ENCODE results near the gene TPD52L2.
A peak's percentile ranks its signal among the peaks of the same experiment; 100 is the strongest.
"Not testable (repeated sequence)": the region's sequence is repeated elsewhere in the genome, so short reads cannot be mapped to it uniquely, and the experiment has no call there.

Gene TPD52L2

GRCh38 chr20:63911176-63911575 lies 46.1 kb downstream of the TPD52L2 start:
- no peak for TF ChIP-seq Cebpa-rat (IDR thresholded peaks at IDR 0.05)
- H3K9ac ChIP-seq: no peak overlapping the region
- H3K36me3 ChIP-seq: peaks cover 37% of the 10 kb centered on the region
- no peaks in the 10 kb centered on the region for H3K27me3 ChIP-seq
- H3K9me3 ChIP-seq: peaks cover 30% of the 10 kb centered on the region
- H3K4me3 ChIP-seq: no peak overlapping the region
- H3K4me1 ChIP-seq: peaks cover 69% of the 10 kb centered on the region
- H3K4me2 ChIP-seq: peak overlapping the region; percentile 23
- H4K20me1 ChIP-seq: peaks cover 99% of the 10 kb centered on the region
- H3K27ac ChIP-seq: no peak overlapping the region

DNA sequence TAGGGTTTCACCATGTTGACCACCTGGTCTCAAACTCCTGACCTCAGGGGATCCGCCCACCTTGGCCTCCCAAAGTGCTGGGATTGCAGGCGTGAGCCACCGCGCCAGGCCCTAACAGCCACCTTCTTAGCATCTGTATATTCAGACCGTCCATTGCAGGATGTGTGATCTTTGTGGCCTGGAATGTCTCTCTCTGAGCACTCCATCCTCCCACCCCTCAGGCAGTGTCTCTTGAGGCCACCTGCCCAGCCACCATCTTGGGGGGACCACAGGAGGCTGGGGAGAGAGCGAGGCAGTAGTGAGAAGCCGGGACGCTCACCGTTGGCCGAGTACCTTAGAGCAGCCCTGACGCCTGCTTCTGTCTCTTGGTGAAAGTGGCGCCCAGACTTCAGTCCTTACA lies 48.7 kb downstream of the TPD52L2 start:
- Histone ChIP-seq H3K9ac (no peak overlapping the region), H3K27me3 (no peaks in the 10 kb centered on the region), H3K4me1 (peaks cover 71% of the 10 kb centered on the region), H3K27ac (no peak overlapping the region), H3K4me3 (no peak overlapping the region), H3K9me3 (peaks cover 42% of the 10 kb centered on the region), H3K36me3 (peaks cover 61% of the 10 kb centered on the region), H4K20me1 (peaks cover 99% of the 10 kb centered on the region), H3K4me2 (no peak overlapping the region)
- no peak for TF ChIP-seq Cebpa-rat (IDR thresholded peaks at IDR 0.05)

DNA sequence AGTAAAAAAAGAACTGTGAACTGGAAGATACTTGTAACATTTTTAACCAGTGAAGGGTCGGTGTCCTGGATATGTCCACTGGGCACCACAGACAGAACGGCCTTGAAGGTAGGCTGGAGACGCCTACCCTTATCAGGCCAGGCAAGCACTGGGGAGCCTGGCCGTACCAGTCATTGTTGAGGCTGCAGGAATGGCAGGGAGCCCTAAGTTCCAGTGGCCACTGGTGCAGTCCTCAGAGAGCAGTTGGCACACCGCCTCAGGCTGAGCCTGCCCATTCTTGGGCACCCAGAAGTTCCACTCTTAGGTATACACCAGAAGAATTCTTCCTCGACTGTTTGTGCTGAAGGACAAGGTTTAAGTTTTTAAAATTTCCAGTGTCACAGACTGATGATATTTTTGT lies 50.4 kb downstream of the TPD52L2 start:
- Histone ChIP-seq H3K9me3 (peaks cover 42% of the 10 kb centered on the region), H3K36me3 (peaks cover 77% of the 10 kb centered on the region), H3K27me3 (no peaks in the 10 kb centered on the region), H3K9ac (no peak overlapping the region), H3K27ac (no peak overlapping the region), H3K4me2 (no peak overlapping the region), H3K4me3 (0 out of 2 replicates have a peak overlapping the region, but pooled peaks have one; percentile 18), H4K20me1 (peaks cover 99% of the 10 kb centered on the region), H3K4me1 (peaks cover 55% of the 10 kb centered on the region)
- TF ChIP-seq Cebpa-rat (IDR thresholded peaks at IDR 0.05): no peak

- H3K27ac ChIP-seq, H3K27me3 ChIP-seq, H3K9ac ChIP-seq, H3K4me2 ChIP-seq: not testable (repeated sequence)
- H4K20me1 ChIP-seq: peaks cover 99% of the 10 kb centered on the region
- H3K4me3 ChIP-seq: peak overlapping the region; percentile 18; the same call in 1 of the 2 replicates
- peaks cover 45% of the 10 kb centered on the region for H3K4me1 ChIP-seq
- H3K36me3 ChIP-seq: peaks cover 86% of the 10 kb centered on the region
- peaks cover 42% of the 10 kb centered on the region for H3K9me3 ChIP-seq
Observed at GRCh38 chr20:63916371-63916939, 51.4 kb downstream of the TPD52L2 start.

DNA sequence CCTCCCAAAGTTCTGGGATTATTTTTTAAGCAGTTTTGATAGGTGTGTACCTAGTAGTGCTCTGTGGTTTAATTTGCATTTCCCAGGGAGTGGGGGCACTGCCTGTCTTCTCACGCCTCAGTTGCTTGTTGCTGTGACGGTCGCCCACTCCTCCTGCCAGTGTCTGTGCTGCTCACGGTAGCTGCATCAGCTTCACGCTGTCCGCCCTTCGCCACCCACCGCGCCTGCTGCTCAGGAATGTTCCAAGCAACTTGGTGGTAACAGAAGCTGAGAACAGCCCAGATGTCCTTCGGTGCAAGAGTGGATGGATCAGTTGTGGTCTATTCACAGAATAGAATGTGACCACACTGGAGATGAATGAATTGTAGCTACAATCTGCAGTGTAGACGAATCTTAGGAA lies 52.7 kb downstream of the TPD52L2 start:
- peaks cover 90% of the 10 kb centered on the region for H3K36me3 ChIP-seq
- H3K4me2 ChIP-seq: peak overlapping the region; percentile 31
- TF ChIP-seq Cebpa-rat (IDR thresholded peaks at IDR 0.05): no peak
- H3K4me1 ChIP-seq: peaks cover 41% of the 10 kb centered on the region
- peaks cover 99% of the 10 kb centered on the region for H4K20me1 ChIP-seq
- no peaks in the 10 kb centered on the region for H3K27me3 ChIP-seq
- H3K9ac ChIP-seq: peak overlapping the region; percentile 9; the same call in 1 of the 2 replicates
- H3K27ac ChIP-seq: no peak overlapping the region
- no peak overlapping the region for H3K4me3 ChIP-seq
- H3K9me3 ChIP-seq: peaks cover 42% of the 10 kb centered on the region

- no peak overlapping the region for H3K4me3 ChIP-seq
- peaks cover 32% of the 10 kb centered on the region for H3K9me3 ChIP-seq
- no peaks in the 10 kb centered on the region for H3K27me3 ChIP-seq
- H3K9ac ChIP-seq: no peak overlapping the region; the same call in 1 of the 2 replicates
- peaks cover 99% of the 10 kb centered on the region for H4K20me1 ChIP-seq
- no peak overlapping the region for H3K4me2 ChIP-seq
- peaks cover 81% of the 10 kb centered on the region for H3K36me3 ChIP-seq
- no peak for TF ChIP-seq Cebpa-rat (IDR thresholded peaks at IDR 0.05)
- peaks cover 43% of the 10 kb centered on the region for H3K4me1 ChIP-seq
- H3K27ac ChIP-seq: no peak overlapping the region
Observed at GRCh38 chr20:63919130-63919529, 54.1 kb downstream of the TPD52L2 start.

DNA sequence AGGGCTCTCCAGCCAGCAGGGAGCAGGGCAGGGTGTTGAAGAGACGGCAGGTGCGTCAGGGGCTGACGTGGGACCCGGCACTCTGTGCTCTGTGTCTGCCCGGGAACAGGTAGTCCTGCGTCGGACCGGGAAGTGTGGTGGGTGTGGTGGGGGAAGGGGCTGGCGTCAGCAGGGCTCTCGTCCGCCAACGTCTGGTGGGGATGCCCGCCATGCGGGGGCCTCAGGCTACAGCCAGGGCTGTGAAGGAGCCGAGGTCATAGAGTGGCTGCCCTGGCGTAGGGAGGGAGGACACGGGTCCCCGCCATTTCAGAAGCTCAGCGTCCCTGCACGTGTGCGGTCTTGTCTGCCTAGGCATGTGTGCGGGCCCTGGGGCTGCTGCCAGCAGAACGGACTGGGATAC lies 55.2 kb downstream of the TPD52L2 start:
- Histone ChIP-seq H3K27me3 (no peaks in the 10 kb centered on the region), H3K4me3 (no peak overlapping the region), H3K9ac (no peak overlapping the region), H3K36me3 (peaks cover 70% of the 10 kb centered on the region), H4K20me1 (peaks cover 99% of the 10 kb centered on the region), H3K4me2 (no peak overlapping the region), H3K4me1 (peaks cover 54% of the 10 kb centered on the region), H3K9me3 (peaks cover 21% of the 10 kb centered on the region), H3K27ac (no peak overlapping the region)
- no peak for TF ChIP-seq Cebpa-rat (IDR thresholded peaks at IDR 0.05)

DNA sequence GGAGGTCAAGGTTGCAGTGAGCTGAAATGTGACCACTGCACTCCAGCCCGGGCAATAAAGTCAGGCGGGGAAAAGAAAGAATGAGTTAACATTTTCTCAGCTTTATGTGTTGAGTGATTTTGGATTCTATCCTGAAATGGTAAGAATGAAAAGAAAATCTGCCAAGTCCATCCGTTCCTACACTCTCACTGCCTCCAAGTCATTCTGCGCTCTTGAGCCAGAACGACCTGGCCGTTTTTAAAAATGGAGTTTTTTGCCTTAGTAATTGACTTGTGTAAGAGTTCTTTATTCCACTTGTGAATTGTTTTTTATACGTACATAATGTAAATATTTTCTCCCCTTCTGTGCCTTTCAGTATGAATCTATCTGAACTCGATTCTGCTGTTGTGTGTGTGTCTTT lies 58.6 kb downstream of the TPD52L2 start:
- Histone ChIP-seq H3K27me3 (no peaks in the 10 kb centered on the region), H4K20me1 (peaks cover 100% of the 10 kb centered on the region), H3K4me2 (peak overlapping the region; percentile 75), H3K9me3 (no peaks in the 10 kb centered on the region), H3K9ac (peak overlapping the region; percentile 39), H3K36me3 (peaks cover 62% of the 10 kb centered on the region), H3K4me1 (peaks cover 62% of the 10 kb centered on the region), H3K27ac (peak overlapping the region; percentile 12; the same call in 1 of the 2 replicates), H3K4me3 (no peak overlapping the region)
- TF ChIP-seq Cebpa-rat (IDR thresholded peaks at IDR 0.05): no peak

DNA sequence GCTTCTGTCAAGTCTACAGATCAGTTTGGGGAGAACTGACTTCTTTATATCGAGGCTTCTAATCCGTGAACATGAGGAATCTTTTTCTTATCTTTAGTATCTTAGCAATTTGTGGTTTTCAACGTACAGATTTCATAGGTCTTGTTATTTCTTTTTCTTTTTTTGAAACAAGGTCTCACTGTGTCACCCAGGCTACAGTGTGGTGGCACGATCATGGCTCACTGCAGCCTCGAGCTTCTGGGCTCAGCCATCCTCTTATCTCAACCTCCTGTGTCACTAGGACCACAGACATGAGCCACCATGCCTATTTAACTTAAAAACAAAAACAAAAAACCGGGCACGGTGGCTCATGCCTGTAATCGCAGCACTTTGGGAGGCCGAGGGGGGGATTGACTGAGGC lies 59.2 kb downstream of the TPD52L2 start:
- Histone ChIP-seq H3K27ac (peak overlapping the region; percentile 12), H3K9ac (peak overlapping the region; percentile 39), H3K27me3 (no peaks in the 10 kb centered on the region), H3K9me3 (no peaks in the 10 kb centered on the region), H3K4me2 (peak overlapping the region; percentile 75), H3K36me3 (peaks cover 62% of the 10 kb centered on the region), H3K4me3 (no peak overlapping the region), H3K4me1 (peaks cover 61% of the 10 kb centered on the region), H4K20me1 (peaks cover 100% of the 10 kb centered on the region)
- no peak for TF ChIP-seq Cebpa-rat (IDR thresholded peaks at IDR 0.05)

DNA sequence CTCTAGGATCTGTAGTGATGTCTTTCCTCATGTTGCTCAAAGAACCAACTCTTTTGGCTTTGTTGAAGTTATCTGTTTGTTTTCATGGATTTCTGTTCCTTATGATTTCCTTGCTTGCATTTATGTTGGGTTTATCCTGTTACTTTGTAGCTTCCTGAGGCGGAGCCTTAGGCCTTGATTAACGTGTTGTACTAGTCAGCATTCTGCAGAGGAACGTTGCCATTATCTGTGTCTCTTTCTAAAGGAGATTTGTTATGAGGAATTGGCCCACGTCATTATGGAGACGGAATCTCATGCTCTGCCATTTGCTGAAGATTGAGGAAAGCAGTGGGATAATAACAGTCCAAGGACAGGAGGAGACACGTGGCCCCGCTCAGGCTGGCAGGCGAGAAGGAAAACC lies 61.2 kb downstream of the TPD52L2 start:
- Histone ChIP-seq H3K4me3 (no peak overlapping the region), H3K27me3 (no peaks in the 10 kb centered on the region), H3K4me2 (peak overlapping the region; percentile 75), H3K27ac (no peak overlapping the region), H3K36me3 (peaks cover 63% of the 10 kb centered on the region), H3K4me1 (peaks cover 81% of the 10 kb centered on the region), H3K9ac (no peak overlapping the region), H3K9me3 (no peaks in the 10 kb centered on the region), H4K20me1 (peaks cover 100% of the 10 kb centered on the region)
- no peak for TF ChIP-seq Cebpa-rat (IDR thresholded peaks at IDR 0.05)

DNA sequence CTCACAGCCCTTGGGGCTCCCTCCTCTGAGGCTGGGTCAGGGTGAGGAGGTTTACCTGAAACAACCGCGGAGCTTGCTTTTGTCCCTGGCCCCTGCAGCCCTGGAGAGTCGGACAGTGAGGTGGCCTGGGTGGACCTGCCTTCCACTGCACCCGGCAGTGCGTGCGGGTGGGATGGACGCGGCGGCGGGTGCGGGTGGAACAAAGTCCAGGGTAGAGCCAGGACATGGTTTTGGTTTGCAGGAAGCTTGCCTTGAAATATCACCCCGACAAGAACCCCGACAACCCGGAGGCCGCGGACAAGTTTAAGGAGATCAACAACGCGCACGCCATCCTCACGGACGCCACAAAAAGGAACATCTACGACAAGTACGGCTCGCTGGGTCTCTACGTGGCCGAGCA lies 64.0 kb downstream of the TPD52L2 start:
- Histone ChIP-seq H3K27ac (no peak overlapping the region), H3K4me3 (no peak overlapping the region), H3K27me3 (no peaks in the 10 kb centered on the region), H3K36me3 (peaks cover 78% of the 10 kb centered on the region), H3K9ac (no peak overlapping the region), H3K4me2 (no peak overlapping the region), H4K20me1 (peaks cover 100% of the 10 kb centered on the region), H3K4me1 (peaks cover 72% of the 10 kb centered on the region), H3K9me3 (no peaks in the 10 kb centered on the region)
- TF ChIP-seq Cebpa-rat (IDR thresholded peaks at IDR 0.05): no peak

DNA sequence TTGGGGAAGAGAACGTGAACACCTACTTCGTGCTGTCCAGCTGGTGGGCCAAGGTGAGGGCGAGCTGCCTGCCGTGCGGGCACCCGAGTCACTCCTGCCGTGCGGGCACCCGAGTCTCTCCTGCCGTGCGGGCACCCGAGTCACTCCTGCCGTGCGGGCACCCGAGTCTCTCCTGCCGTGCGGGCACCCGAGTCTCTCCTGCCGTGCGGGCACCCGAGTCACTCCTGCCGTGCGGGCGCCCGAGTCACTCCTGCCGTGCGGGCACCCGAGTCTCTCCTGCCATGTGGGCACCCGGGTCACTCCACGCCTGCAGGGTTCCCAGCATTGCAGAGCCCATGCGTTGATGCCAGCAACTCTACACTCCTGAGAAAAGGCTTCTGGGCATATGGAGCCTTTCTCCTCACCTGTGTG lies 64.4 kb downstream of the TPD52L2 start:
- Histone ChIP-seq H4K20me1 (peaks cover 100% of the 10 kb centered on the region), H3K4me1 (peaks cover 68% of the 10 kb centered on the region), H3K27ac (peak overlapping the region; percentile 76; the same call in 1 of the 2 replicates), H3K4me2 (peak overlapping the region; percentile 71; the same call in 1 of the 2 replicates), H3K36me3 (peaks cover 82% of the 10 kb centered on the region)
- not testable (repeated sequence) for H3K9ac ChIP-seq, H3K9me3 ChIP-seq, H3K4me3 ChIP-seq, H3K27me3 ChIP-seq
